GM19395 (cell line): ENCODE measurements around the gene SLC46A3.
"Not testable (repeated sequence)": the region's sequence is repeated elsewhere in the genome, so short reads cannot be mapped to it uniquely, and the experiment has no call there.

Experiments
- ATAC-seq: cut with Tn5 transposase; IDR thresholded peaks from one replicate; pipeline ENCODE4 v1.9.1; 2021; ENCODE audit warnings: mild to moderate bottlenecking, moderate library complexity; ENCODE audit not compliant: unreplicated experiment

The SLC46A3 gene

DNA sequence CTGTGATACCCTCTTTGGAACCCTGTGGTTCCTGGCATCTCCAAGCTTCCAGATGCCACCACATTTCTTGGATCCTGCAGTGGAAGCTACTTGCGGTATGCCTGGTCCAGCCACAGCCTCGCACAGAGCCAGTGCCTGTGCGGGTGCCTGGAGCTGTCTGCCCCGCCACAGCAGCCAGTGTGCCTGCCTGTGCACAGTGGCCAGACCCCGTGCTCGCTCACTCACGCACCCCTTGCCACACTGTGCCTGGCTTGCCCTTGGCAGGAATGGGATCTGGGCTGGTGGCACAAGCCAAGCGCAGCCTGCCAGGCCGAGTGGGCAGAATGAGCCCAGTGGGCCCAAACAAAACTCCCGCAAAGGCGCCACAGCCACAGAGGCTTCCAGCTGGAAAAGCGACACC lies 33.7 kb downstream of the SLC46A3 start:
- no peak for ATAC-seq

DNA sequence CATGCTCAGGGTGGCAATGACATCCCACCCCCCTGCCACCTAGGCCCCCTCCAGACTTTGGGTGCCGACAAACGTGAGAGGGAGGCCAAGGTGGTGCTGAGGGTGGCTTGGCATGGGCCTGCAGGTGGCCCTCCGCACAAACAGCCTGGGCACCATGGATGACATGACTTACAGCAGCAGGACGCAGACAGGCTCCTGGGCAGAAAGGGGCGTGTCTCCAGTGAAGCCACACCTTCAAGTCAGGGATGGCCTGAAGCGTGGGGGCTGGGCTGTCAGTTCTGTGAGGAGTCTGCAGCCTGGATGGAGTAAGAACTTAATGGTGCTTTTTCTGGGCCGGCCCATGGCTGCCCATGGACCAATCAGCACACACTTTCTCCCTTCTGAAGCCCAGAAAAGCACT lies 34.5 kb downstream of the SLC46A3 start:
- no peak for ATAC-seq

DNA sequence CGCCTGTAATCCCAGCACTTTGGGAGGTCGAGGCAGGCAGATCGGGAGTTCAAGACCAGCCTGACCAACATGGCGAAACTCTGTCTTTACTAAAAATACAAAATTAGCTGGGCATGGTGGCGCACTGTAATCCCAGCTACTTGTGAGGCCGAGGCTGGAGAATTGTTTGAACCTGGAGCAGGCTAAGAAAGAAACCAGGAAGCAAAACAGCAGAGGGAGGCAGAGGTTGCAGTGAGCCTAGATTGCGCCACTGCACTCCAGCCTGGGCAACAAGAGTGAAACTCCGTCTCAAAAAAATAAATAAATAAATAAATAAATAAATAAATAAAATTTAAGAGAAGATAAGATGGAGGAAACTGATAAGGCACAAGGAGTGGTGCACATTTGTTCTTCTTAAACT lies 35.6 kb downstream of the SLC46A3 start:
- not testable (repeated sequence) for ATAC-seq

DNA sequence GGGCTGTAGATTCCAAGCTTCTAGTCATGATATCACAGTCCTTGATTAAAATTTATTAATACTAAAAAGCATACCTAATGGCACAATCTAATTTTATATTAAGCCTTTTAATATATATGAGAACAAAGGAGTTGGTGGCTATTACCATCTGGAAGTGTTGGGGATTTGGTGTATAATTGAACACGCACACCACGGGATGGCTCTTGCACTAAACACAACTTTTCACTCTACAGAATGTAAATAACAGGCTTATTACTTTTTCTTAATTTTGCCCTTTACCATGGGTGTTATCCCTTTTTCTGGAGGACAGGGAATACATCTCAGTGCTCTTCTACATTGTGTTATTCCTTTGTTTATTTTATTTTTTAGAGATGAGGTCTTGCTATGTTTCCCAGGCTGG lies 38.2 kb downstream of the SLC46A3 start:
- ATAC-seq = no peak

DNA sequence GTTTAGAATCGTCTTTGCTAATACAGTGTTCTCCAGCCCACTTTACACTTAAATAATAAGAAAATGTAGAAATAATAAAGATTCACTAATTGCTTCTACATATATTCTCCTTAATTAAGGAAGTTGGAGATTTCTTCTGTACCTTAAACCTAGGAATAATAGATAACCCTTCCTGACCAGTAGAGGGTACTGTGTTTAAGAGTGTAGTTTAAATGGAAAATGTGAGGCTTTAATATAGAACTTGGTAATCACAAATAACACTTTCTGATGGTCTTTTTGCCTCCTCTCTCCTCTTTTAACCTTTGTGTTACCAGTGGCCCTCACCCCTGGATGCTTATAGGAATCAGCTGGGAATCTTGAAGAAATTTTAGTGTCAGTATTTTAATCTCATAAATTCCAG lies 39.1 kb downstream of the SLC46A3 start:
- no peak for ATAC-seq

DNA sequence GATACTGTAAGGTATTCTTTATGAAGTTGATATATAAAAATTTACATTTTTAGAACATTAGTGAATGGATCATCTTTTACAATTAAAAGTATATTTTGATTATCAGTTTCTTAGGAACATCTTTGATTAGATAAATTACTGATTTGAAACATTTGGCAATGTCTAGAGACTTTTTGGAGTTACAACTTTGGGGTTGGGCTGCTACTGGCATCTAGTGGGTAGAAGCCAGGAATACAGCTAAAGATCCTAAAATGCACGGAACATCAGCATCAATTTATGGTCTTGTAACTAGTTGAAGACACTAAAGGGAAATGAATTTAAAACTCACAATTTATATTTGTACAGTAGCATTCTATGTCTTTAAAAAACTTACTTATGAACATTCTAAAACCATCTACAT lies 40.0 kb downstream of the SLC46A3 start:
- ATAC-seq = no peak

DNA sequence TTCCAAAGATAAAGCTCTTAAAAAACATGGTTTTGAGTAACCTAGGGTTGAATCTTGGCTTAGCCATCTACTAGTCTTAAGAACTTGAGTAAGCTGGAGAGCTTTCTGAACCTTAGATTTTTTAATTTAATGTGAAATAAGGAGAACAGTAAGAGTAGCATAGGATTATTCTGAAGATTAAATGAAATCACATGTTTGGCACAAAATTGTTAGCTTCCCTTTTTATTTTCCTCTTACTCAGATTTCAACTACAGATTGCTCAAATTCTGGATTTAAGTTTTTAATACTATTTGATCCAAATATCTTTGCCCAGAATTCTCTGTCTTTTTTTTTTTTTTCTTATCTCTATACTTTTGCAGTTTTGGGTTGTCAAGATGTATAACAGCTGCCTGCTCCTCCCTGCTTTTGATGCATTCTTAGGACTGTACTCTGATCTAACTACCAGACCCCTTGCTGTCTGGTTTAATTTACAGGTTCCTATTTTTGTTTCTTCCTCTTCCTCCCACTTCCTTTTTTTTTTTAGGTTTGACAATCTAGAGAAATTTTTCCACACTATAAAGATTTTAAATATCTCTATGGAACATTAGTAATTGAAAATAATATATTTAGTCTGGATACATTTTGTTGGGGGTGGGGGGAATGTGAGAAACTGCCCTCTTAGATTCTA lies 47.5 kb downstream of the SLC46A3 start:
- ATAC-seq = no peak

DNA sequence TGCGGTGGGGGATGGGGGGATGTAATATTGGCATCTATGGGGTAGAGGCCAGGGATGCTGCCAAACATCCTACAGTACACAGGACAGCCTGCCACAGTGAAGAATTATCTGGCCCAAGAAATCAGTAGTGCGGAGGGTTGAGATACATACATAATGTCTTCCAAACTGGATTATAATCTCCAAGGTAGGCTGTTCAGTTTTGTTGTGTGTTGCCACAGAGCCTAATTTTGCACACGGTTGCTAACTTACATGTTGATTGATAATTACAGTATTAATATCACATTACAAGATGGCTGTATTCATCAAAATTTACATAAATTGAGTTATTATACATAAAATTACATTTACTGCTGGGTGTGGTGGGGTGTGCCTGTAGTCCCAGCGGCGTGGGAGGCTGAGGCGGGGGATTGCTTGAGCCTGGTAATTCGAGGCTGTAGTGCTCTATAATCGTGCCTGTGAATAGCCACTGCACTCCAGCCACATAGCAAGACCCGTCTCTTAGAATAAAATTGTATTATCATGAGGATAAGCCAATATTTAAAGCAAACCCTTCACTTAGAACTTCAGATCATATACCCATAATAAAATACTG lies 51.8 kb downstream of the SLC46A3 start:
- no peak for ATAC-seq

DNA sequence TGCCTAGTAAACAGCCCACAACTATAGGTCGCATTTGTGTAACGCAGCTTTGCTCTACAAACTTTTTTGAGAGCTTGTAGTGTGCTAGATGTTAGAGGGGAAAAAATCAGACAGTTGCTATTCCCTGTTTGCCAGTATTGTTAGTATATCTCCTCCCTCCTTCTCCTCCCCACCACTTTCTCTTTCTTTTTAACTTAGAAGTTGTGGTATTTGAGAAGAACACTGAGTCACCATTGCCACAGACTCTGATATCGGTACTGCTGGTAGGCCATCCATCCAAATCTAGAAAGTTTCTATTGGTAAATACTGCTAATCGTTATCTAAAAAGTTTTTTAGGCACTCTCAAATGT lies 59.2 kb downstream of the SLC46A3 start:
- peak; percentile 41 for ATAC-seq

DNA sequence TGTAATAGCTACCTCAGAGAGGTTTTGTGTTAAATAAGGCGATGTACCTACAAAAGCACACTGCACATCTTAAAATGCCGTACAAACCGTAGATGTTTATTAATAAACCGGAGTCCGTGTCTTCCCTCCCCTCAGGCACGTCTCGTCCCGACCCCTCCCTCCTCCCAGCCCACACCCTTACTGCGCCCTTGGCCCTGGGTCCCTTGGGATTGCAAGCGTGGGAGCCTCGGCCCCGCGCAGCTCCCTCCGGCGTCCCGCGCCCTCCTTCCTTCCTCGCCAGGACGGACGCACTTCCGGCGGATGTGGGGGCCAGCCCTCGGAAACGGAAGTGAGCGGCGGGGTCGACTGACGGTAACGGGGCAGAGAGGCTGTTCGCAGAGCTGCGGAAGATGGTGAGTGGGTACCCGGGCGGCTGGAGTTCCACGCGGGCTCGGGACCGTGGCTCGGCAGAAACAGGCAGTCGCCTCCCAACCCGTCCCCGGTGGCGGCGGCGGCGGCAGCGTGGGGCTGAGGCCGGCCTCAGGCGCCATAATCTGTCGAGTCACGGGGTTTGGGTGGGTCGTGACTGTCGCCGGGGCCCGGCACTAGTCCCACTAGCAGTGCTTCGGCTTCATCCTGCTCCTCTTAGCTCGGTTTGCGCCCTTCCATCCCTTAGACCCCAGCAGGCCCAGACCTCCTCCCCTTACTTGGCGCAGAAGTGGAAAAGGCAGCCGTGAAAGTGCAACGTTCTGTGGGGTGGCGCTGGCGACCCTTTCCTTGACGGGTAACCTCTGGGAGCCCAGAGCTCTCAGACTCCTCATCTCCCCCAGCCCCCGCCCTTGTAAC lies 59.8 kb downstream of the SLC46A3 start, which contains the start of gene POMP:
TSS of gene POMP (plus strand) at position 335 of the 825 bp plus-strand sequence. CDS start at position 390, 55 bp downstream.
- peak; percentile 90 for ATAC-seq

DNA sequence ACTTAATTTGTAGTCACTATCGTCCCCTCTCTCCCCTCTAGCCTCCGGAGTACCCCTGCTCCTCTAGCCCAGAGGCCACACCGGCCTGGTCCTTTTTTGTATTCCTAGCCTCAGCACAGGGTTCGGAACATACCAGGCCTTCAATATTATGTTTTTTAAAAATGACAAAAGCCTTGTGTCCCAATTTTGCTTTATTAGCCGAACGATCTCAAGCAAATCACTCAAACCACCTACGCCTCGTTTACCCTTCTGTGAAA lies 60.3 kb downstream of the SLC46A3 start:
- peak; percentile 26 for ATAC-seq

DNA sequence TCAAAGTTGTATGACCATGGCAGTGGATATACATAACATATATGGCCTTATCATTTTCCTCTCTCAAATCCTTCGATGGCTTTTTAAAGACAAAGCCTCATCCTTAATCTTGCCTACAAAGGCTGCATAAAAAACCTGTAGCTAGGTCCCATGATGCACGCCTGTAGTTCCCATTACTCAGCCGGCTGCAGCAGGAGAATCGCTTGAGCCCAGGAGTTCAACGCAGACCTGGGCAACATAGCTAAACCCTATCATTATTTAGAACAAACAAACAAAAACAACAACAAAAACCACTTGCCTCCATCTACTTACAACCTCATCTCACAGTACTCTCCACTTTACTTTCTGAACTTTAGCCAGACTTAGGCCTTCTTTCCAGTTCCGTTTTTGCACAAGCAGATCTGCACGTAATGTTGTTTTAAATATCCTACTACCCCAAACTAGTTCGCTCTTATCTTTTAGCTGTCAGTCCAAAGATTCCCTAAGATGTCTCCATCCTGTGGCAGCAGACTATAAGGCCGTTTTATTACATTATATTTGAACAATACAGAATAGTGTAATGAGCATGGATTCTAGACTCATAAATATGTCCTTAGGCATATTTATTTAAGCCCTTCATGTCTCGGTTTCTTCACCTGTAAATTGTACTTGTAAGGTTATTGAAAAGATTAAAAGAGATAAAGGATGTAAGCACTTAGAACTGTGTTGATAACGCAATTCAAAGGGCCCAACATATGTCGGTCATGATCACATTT lies 60.8 kb downstream of the SLC46A3 start:
- no peak for ATAC-seq

DNA sequence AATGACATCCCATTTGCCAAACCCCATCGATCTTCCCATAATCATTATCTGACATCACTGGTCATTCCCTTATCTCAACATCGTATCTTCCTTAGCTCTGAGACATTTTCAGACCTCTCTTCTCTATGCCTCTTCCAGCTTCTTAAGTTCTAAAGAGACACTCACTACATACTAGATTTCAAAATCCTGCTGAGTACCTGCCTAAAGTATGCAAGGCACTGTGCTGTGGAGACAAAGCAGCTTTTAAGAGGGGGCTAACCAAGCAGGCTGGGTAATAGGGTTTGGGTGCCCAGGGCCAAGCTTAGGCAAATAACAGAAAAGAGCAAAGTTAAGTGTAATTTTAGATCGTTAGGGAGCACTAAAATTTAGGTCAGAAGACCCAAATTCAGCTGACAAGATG lies 63.2 kb downstream of the SLC46A3 start:
- ATAC-seq = no peak

DNA sequence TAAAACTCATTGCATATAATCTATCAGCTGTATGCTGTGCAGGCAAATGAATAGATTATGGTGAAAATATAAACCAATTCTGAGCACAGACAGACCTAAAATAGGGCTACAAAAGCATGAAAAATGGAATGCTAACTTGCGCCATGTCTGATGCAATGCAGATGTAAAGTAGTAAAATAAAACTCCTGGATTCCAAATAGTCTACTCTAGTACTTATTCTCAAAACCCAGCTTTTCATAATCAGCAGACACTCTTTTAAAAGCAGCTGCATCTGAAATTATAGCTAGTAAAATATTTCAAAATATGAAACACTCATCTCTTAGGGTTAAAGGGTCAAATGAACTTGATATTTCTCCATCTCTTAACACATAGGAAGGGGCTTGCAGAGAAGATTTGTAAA lies 64.5 kb downstream of the SLC46A3 start:
- ATAC-seq = no peak

DNA sequence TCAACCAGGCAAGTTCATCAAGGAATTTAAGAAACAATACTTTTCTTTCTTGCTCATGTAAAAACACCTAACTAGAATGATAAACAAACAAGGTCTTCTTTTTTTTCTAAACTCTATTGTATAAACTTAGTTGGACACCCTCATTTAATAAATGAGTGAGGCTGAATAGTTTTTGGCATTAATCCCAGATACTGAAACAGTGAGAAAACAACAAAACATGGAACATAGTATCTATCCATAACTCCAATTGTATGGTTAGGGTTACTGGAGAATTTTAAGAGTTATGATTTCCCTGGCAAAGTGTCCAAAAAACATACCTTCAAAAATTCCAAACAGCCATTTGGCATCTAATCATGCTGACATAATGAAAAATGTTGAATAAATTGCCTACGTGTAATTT lies 65.7 kb downstream of the SLC46A3 start:
- no peak for ATAC-seq

DNA sequence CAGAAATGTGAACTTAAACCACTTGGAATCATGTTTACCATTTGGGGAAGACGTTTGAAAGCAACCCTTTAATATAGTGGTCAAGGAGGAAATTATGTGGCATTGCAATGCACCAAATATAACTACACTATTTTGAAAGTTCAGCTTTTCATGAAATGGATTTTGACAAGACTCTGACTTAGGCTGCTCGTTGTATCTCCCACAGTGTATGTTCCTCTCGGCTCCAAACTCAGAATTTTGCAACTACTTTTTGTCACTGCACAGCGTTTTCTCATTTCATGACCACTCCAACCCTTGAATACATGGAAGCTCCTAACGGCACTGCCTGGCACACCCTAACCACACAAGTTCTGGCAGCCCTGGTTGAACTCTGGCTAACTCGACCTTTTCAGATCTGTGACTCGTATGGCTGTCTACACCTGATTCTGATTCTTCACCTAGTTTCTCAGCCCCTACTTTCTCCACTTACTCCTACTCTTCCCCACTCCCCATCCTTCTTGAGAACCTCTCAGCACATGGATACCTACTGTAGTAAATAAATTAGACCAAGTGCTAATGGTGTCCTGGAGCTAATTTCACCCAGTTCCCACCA lies 66.9 kb downstream of the SLC46A3 start:
- ATAC-seq = no peak

DNA sequence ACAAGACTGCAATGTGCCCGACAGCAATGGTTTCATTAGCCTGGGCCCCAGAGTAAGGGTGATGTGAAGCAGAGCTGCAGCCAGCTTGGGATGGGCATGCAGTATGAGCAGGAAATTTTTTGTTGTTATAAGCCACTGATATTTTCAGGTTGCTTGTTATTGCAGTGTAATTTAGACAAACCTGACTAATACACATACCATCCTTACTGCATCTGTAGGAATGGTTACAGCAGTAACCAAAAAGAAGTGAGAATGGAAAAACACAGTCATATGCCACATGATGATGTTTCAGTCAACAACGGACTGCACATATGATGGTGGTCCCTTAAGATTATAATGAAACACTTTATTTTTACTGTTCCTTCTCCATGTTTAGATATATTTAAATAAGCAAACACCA lies 68.5 kb downstream of the SLC46A3 start:
- no peak for ATAC-seq
